Chondrocyte (in vitro differentiated cells): Measurements from ENCODE around the gene SORBS1. TPM values are rescaled to one million over a fixed set of nuclear protein-coding genes. Genes with fewer than 3 reads are reported as not detected.
"Not testable (repeated sequence)": the region's sequence is repeated elsewhere in the genome, so short reads cannot be mapped to it uniquely, and the experiment has no call there.

Source experiments
- DNase-seq: peaks from one replicate; pipeline ENCODE4 v3.0.0; 2021; ENCODE audit warnings: mixed read lengths, low spot score
- H3K27ac Mint-ChIP-seq: one replicate; pipeline ENCODE4 v1.8.0; 2021; ENCODE audit warnings: mild to moderate bottlenecking, moderate library complexity, mixed read lengths; ENCODE audit not compliant: unreplicated experiment
- H3K27me3 Mint-ChIP-seq: 2 replicates; pipeline ENCODE4 v1.8.0; 2021; ENCODE audit warnings: low read depth, mixed read lengths
- H3K36me3 Mint-ChIP-seq: 2 replicates; pipeline ENCODE4 v1.8.0; 2021; ENCODE audit warnings: low read depth, mixed read lengths
- H3K4me1 Mint-ChIP-seq: 2 replicates; pipeline ENCODE4 v1.8.0; 2021; ENCODE audit warnings: low read depth, mild to moderate bottlenecking, mixed read lengths
- H3K4me3 Mint-ChIP-seq: one replicate; pipeline ENCODE4 v1.8.0; 2021; ENCODE audit warnings: mild to moderate bottlenecking, moderate library complexity, mixed read lengths; ENCODE audit not compliant: unreplicated experiment
- H3K9me3 Mint-ChIP-seq: 2 replicates; pipeline ENCODE4 v1.8.0; 2021; ENCODE audit warnings: low read depth, mixed read lengths
- CTCF ChIP-seq: fragments of 200-600 bp; sonication (generic); IDR thresholded peaks from 2 replicates; pipeline ENCODE4 v1.5.0; 2021; ENCODE audit warnings: antibody characterized with exemption, mild to moderate bottlenecking, moderate library complexity
- total RNA-seq: library from RNA; stranded (reverse); gene quantifications from 3 replicates; pipeline ENCODE4 v1.2.1, GENCODE V29; 2021

SORBS1 gene
- total RNA-seq, 1 donor from 2014 or later: 5.0 TPM

GRCh38 chr10:95469251-95469650 is 91.9 kb downstream of the SORBS1 start:
- Mint-ChIP-seq H3K36me3 (no peaks in the 10 kb centered on the region), H3K4me3 (no peak overlapping the region), H3K9me3 (no peaks in the 10 kb centered on the region), H3K27ac (no peak overlapping the region), H3K4me1 (peaks cover 34% of the 10 kb centered on the region), H3K27me3 (no peaks in the 10 kb centered on the region)
- TF ChIP-seq CTCF: no peak
- no peak for DNase-seq

GRCh38 chr10:95467642-95468041 is 93.5 kb downstream of the SORBS1 start:
- H3K9me3 Mint-ChIP-seq, H3K36me3 Mint-ChIP-seq, H3K4me3 Mint-ChIP-seq, DNase-seq, H3K27me3 Mint-ChIP-seq: not testable (repeated sequence)
- peaks cover 33% of the 10 kb centered on the region for H3K4me1 Mint-ChIP-seq
- H3K27ac Mint-ChIP-seq: peak overlapping the region; percentile 84

- H3K9me3 Mint-ChIP-seq: no peaks in the 10 kb centered on the region
- no peak overlapping the region for H3K4me3 Mint-ChIP-seq
- H3K4me1 Mint-ChIP-seq: peaks cover 33% of the 10 kb centered on the region
- H3K27me3 Mint-ChIP-seq: no peaks in the 10 kb centered on the region
- no peak for DNase-seq
- peak overlapping the region; percentile 84 for H3K27ac Mint-ChIP-seq
- peak; percentile 28 for TF ChIP-seq CTCF
- H3K36me3 Mint-ChIP-seq: no peaks in the 10 kb centered on the region
Observed at GRCh38 chr10:95467162-95467599, 94.0 kb downstream of the SORBS1 start.

- Mint-ChIP-seq H3K9me3 (no peaks in the 10 kb centered on the region), H3K27me3 (no peaks in the 10 kb centered on the region), H3K4me1 (peaks cover 33% of the 10 kb centered on the region), H3K36me3 (no peaks in the 10 kb centered on the region), H3K4me3 (no peak overlapping the region), H3K27ac (no peak overlapping the region)
- TF ChIP-seq CTCF: no peak
- DNase-seq: no peak
Observed at GRCh38 chr10:95466436-95466835, 94.7 kb downstream of the SORBS1 start.

GRCh38 chr10:95464280-95464679 is 96.9 kb downstream of the SORBS1 start:
- Mint-ChIP-seq H3K4me1 (peaks cover 35% of the 10 kb centered on the region), H3K4me3 (no peak overlapping the region), H3K27ac (no peak overlapping the region), H3K9me3 (no peaks in the 10 kb centered on the region), H3K36me3 (no peaks in the 10 kb centered on the region), H3K27me3 (no peaks in the 10 kb centered on the region)
- no peak for DNase-seq
- no peak for TF ChIP-seq CTCF
